Suppressor macrophage (primary cell): ENCODE measurements around the gene FSD1.
"Not testable (repeated sequence)": the region's sequence is repeated elsewhere in the genome, so short reads cannot be mapped to it uniquely, and the experiment has no call there.

Experiments
- DNase-seq, 4 experiments: peaks; one replicate each; pipeline ENCODE4 v3.0.0-alpha.2; 2020 to 2022

The FSD1 gene

DNA sequence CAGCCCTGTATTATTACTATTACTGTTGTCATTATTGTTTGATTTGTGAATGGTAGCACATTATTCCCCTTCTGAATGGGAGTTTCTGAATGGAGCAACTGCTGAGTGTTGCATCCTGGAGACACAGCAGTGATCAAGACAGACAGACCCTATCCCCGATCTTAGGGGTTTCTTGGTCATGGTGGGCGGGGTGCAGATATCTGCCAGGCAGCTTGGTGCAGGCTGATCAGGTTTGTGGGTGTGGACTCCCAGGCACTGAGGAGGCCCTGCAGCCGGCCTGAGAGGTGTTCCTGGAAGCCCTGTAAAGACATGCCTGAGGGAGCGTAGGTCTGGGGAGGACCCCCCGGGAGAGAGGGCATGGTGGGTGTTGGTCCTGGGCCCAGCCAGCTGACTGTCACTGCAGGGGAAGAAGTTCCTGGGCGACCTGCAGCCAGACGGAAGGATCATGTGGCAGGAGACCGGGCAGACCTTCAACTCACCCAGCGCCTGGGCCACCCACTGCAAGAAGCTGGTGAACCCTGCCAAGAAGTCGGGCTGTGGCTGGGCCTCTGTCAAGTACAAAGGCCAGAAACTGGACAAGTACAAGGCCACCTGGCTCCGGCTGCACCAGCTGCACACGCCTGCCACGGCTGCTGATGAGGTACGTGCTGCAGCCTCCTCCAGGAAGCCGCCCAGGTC, 41.1 kb downstream of the FSD1 start:
- DNase-seq: no peak

DNA sequence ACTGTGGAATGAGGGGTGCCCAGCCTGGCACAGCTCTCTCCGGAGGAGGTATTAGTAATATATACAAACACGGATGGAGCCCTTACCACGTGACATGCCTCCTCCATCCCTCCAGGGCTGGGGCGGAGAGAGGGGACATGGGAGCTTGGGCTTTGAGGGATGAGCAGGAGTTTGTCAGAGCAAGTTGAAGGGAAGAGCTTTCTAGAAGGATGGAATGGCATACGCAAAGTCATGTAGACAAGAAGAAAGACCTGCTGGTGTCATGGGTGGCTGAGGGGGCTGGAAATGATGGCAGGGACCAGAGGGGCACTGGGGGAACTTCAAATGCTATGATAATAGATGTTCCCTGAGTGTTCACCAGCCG, 41.6 kb downstream of the FSD1 start:
- DNase-seq: no peak

DNA sequence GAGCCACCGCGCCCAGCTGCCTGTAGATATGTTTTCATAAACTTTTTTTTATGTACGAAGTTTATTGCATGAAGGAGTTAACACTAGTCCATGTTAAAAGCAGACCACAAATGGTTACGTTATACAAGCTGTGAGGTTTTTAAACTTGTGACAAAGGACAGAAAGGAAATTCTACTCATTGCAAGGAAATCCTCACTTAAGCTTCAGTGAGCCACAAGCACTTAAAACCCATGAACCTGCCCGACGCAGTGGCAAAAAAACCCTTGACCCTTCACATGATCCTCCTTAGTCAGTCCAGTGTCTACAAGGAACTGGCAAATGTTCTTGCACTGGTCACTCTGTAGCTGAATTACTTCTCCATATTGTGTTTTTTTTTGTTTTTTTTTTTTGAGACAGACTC, 43.1 kb downstream of the FSD1 start:
- peak; percentile 78 to 88 (median 87) for DNase-seq

DNA sequence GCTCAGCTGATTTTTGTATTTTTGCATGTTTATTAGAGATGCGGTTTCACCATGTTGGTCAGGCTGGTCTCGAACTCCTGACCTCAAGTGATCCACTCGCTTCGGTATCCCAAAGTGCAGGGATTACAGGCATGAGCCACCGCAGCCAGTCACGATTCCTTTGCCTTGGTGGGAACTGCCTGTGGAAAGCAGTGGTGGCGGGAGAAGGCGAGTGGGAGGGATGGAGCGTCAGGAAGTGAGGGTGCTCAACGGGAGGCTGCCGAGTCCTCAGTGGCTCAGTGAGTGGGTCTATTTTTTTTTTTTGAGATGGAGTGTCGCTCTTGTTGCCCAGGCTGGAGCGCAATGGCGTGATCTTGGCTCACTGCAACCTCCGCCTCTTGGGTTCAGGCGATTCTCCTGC, 44.8 kb downstream of the FSD1 start:
- DNase-seq: not testable (repeated sequence)

DNA sequence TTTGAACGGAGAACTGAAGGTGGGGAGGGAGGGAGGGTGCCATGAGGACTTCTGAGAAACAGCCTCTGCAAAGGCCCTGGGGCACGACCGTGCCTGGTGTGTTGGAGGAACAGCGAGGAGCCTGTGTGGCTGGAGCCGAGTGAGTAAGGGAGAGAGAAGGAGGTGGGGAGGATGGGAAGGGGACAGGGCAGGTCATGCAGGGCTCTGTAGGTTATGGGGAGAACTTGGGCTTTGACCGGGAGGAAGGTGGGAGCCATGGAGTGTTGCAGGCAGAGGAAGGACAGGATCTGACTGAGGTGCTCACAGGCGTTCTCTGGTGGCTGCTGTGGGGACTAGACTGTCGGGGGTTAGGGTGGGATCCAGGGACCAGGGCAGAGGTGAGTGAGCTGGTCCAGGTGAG, 45.7 kb downstream of the FSD1 start:
- no peak for DNase-seq

DNA sequence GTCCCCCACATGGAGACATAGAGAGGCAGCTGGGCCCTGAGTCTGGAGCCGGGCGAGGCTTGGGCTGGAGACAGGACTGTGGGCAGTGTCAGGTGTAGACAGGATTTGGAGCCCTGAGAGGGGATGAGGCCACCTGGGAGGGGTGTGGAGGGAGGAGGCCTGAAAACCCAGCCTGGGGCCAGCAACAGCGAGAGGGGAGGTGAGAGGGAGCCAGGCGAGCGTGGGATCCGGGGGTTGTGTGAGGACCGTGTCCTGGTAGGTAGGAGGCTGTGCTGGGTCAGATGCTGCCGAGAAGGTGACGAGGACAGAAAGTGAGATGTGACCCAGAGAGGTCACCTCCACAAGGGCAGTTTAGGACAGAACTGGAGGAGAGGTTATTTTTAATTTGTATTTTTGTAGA, 46.3 kb downstream of the FSD1 start:
- DNase-seq: no peak

DNA sequence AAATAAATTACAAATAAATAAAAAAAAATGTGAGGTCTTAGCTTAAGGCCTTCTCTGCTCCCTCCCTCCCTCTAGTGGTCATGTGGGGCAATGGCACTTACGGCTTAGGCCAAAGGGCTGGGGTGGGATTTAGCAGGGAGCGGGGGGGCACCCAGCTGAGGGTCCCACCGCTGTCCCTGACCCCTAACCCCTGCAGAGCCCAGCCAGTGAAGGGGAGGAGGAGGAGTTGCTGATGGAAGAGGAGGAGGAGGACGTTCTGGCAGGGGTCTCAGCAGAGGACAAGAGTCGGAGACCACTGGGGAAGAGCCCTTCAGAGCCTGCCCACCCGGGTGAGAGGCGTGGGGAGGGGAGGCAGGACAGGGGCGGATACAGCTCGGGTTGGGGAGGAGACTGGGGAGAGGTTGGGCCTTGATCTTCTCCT, 48.3 kb downstream of the FSD1 start:
- peak; percentile 64 to 80 (median 72) for DNase-seq

DNA sequence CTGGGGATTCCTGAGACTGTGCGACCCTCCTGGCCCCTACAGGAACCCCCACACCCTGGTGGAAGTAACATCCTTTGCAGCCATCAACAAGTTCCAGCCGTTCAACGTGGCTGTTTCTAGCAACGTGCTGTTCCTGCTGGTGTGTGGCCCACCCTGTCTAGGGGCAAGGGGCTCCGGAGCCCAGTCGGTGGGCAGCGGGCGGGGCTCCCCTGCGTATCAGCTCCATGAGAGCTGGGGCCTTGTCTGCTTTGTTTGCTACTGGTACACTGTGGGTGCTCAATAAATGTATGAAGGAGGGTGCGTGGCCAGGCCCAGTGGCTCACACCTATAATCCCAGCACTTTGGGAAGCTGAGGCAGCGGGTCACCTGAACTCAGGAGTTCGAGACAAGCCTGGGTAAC, 49.9 kb downstream of the FSD1 start:
- DNase-seq: no peak

DNA sequence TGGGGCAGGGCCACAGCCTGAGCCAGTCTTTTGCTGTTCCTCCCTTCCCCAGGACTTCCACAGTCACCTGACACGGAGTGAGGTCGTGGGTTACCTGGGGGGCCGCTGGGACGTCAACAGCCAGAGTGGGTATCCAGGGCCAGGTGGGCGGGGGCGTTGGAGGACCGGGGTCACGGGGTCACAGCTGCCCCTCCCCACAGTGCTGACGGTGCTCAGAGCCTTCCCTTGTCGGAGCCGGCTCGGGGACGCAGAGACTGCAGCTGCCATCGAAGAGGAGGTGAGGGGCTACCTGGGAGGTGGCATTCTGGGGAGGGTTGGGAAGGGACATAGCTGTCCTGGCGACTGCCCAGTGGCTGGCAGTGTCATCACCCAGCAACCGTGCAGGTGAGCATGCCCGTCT, 50.5 kb downstream of the FSD1 start:
- no peak for DNase-seq

DNA sequence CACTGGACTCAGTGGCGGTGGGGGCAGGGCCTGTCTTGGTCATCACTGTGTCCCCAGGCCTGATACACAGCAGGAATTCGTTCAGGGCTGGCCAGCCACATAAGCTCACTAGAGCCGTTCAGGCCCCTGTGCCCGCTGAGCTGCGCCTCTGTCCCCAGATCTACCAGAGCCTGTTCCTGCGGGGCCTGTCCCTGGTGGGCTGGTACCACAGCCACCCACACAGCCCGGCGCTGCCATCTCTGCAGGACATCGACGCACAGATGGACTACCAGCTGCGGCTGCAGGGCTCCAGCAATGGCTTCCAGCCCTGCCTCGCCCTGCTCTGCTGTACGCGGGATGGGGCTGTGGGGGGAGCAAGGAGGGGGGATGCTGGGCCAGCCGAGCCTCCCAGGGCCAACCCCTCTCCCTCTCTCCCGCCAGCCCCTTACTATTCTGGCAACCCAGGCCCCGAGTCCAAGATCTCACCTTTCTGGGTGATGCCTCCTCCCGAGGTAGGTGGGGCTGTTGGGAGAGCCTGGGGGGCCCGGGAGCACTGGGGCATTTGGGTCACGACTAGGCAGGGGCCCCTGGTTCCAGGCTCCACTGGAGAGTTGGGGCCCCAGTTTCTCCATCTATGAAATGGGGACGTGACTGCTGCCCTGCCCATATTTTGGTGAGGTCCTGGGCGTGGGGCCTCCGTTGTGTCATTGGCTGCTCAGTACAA, 52.8 kb downstream of the FSD1 start:
- DNase-seq: no peak

DNA sequence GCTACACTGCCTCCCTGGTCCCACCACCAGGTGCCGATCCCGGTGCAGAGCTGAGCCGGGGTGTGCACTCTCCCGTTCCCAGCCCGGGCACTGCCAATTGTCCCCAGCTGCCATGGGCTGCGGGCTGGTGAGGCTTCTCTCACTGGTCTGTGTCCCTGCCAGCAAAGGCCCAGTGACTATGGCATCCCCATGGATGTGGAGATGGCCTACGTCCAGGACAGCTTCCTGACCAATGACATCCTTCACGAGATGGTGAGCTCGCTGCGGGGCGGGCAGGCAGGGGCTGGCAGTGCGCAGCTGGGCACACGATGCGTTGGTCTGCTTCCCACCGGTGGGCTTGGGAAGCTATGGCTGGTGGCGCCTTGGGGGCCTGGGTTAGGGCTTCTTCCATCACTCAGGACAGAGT, 53.5 kb downstream of the FSD1 start:
- DNase-seq: no peak

DNA sequence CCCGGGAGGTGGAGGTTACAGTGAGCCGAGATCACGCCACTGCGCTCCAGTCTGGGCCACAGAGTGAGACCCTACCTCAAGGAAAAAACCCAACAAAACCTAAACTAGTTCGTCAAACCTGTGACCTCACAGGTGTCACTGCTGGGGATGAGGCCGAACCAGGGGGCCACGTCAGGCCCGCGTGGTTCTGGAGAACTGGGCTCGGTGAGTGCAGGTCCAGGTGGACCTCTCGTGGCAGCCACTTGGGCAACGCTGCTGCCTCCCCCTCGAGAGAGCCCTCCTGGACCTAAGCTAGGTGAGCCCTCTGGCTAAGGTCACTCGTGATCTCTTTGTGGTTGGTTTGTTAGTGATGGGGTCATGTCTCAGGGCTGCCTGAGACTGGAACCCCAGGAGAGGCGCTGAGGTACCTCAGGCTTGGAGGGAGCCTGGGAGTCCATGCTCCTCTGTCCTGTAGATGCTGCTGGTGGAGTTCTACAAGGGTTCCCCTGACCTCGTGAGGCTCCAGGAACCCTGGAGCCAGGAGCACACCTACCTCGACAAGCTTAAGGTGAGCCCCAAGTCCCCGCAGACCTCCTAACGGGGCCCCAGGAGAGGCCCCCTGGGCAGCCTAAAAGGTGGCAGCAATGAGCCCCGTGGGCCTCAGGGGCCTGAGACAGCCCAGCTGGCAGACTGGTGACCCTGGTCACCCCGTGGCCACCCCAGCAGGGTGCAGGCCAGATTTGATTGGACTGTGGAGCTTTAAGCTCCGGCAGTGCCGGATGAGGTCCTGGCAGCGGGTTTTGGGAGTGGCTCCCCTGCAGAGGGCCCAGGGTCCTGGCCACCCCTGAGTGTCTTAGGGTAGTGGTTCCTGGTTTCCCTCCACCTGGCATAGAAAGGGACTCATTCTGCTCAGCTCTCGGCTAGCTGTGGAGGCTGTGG, 54.6 kb downstream of the FSD1 start:
- DNase-seq: no peak

DNA sequence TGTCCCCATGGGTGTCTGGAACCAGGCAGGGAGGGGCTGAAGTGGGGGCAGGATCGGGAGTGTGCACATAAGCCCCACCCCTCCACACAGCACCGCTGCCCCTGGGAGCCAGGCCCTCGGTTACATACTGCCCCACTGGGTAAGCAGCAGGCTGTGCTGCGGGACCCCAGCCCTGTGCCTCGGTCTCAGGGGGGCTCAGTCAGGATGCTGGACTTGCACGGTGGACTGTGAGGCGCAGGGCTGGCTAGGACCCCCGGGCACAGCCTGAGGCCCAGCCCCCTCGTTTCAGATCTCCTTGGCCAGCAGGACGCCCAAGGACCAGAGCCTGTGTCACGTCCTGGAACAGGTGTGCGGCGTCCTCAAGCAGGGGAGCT, 55.2 kb downstream of the FSD1 start:
- no peak for DNase-seq

DNA sequence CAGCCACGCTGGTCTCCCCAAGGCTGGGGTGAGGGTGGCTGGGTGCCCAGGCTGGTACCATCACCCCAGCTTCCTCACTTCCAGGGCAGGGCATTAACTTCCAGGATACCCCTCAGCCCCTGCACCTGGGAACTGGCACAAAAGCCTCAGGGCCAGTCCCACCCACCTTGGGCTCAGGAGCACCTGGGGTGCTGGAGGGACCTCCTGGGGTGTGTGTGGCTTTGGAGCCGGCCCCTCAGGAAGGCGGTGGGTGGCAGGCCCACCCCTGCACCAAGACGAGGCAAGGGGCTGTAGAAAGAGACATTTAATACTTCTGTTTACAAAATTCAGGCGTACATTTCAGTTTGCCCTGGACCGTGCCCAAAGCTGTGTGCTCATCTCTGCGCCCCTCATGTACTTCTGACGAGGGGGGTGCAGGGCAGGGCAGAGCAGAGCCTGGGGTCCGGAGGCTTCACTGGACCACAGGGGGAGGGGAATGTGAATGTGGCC, 55.7 kb downstream of the FSD1 start:
- no peak for DNase-seq

DNA sequence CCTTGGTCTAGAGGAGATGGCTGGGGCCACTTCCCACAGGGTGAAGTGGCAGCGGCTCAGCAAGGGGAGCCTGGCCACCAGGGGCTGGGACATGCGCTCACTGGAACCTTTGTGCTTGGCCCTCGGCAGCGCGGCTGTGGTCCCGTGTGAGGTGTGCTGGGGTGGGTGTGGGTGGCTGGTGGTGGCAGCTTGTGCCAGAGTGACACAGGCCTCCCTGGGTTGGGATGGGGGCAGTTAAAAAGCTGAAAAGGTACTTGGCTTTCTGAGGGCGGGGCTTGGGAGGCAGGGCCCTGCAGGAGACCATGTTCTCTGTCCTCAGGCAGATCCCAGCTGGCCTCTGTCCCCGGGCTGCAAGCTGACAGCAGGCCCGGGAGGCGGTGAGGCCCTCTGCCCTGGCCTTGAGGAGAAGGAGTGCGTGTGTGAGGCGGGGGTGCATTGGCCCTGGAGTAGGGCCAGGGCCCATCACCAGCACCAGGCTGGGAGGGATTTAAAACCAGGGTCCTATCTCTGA, 56.3 kb downstream of the FSD1 start:
- no peak for DNase-seq

DNA sequence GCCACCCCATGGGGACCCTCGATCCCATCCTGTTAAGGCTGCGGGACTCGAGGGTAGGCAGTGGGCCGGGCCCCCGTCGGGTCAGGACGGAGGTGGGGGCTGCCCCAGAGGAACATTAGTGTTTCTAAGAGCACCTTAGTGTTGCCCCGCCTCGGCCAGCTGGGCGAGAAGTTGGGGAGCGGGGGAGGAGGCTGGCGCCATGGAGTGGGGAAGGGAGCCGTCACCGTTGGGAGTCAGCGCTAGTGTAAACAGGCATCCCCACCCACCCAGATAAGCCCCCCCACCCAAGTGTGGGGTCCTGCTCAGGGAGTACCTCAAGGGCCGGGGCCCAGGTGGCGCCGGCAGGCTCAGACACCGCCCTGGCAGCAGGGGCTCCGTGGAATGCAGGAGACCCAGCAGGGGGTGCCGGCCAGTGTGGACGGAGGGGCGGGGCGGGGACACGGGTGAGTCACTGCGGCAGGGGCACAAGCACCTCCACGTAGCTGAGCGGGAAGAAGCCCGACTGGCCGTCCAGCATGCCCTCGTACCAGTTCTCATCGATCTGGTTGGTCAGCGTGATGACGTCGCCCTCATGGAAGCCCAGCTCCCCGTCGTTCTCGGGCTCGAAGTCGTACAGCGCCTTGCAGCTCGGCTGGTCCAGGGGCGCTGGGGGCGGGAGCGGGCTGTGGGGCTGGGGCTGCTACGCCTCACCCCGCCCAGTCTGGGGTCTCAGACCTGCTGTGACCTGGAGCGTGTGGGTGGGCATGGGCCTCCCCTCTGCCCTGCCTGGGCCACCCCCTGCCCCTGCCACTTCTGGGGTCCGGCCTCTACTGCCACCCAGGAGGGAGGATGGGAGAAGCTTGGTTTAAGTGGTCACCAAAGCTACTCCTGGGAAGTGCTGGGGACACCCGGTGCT, 57.0 kb downstream of the FSD1 start:
- DNase-seq: no peak

DNA sequence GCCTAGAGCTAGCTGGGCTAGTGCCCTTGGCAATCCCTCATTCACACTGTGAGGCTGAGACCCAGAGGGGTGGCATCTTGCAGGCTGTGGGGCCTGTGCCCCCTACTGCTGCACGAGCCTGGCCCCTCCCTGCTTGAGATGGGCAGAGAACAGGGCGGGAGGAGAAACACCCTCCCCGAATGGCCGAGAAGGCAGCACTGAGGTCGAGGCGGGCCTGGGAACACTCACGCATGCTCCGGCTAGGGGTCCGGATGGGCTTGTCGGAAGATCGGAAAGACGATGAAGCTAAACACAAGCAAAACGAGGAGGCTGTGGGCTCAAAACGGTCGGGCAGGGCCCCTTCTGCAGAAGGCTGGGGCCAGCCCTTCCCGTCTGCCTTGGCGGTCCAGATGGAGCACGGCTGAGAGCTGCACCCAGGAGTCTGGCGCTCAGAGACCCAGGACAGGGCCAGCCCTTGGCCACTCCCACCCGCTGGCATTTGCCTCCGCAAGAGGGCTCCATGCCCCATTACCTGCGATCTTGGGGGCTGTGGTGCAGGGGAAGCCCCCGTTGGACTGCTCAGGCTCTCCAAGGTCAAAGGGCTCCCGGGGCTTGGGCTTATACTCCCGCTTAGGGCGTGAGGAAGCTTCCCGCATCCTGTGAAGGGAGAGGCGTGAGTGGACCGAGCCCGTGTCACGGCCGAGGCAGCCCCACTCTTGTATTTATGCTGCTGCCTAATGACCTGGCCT, 57.9 kb downstream of the FSD1 start:
- DNase-seq: no peak

DNA sequence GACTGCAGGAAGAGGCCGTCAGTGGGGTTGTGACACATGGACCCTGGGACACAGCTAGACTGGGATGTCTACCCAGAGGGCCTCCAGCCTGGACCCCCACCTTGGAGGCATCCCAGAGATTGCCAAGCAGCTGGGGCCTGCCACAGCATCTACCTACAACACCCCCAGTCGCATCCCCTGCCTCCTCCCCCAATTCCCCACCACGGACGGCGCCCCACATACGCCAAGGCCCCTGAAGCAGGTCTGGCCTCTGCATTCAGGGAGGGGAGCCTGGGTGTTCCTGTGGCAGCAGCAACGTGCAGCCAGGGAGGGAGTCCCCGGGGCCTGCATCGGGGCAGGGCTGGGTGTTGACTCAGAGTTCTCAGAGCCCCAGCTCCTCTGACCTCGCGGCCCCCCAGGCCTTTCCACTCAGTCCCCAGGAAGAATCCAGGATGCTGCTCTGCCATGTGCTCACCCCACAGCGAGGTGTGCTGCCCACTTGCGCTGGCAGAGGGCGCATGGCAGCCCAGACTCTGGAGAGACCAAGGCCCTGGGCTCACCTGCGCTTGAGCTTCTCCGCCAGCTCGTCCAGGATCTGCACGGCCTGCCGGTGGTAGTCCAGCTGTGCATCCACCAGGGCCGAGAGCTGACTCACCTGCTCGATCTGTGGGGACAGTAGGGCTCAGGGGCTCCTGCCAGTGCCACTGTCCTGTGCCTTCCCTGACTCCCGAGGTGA, 58.6 kb downstream of the FSD1 start:
- DNase-seq: no peak

DNA sequence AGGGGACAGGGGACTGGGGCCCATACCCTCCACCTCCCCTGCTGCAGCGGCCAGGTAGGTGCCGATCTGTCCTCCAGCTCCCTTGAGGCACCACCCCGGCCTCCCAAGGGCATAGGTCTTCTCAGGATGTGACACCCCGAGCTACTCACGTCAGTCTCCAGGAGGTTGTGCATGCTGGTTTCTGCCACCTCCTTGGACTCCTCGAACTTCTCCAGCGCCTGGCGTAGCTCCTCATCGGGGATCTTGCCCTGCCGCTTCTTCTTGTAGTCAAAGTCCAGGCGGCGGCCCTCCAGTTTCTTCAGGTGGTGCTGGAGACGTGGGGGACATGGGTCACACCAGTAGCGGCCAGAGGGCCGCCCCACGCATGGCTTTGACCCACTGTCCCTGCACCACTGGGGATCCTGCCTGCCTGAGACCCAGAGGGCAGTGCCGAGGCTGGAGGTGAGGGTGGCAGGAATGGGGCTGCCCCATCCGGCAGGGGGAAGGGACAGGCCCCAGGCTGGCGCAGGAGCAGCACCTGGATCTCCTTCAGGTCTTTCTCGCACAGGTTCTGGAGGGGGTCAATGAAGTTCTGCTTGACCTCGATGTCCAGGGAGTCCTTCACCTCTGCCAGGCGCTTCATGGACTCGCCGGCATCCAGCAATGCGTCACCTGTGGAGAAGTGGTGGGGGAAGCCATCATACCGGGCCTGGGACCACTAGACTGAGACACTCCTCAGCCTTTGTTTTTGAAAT, 59.3 kb downstream of the FSD1 start:
- DNase-seq: no peak

DNA sequence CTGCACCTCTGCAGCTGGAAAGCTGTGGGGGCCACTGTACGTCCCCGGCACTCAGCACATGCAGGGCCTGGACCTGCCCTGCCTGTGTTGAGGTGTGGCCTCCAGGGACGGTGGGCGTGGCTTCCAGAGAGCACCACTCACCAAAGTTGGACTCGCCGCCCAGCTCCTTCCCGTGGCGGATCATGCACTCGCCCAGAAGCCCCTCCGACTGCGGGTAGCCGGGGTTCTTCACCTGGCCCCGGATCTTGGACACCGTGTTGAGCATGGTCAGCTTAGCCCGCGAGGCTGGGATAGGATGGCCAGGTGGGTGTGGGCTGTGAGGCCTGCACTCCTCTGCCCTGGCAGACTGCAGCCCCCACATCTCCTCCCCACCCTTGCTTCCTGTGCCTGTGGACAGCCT, 60.9 kb downstream of the FSD1 start:
- no peak for DNase-seq
